ENCODE results near the gene LILRA5.
"Not testable (repeated sequence)": the region's sequence is repeated elsewhere in the genome, so short reads cannot be mapped to it uniquely, and the experiment has no call there.

LILRA5 gene

DNA sequence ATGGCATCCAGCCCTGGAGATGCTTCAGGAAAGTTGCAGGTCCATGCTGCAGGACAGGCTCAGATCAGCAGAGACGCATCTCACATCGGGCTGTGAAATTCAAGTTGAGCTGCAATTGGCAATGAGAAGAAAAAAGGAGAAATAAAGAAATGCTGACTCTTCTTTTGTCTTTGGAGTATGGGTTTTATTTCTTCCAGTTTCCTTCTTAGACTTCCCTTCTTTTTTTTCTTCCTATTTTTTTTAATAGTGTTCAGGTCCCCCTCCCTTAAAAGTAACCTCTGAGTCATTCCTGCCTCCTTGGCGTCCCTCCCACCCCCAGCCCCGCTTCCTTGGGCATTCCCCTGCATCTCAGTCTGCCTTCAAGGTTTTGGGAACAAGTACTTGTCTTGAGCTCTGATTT is 41.4 kb downstream of the LILRA5 start:
- DNase-seq = not testable (repeated sequence)

DNA sequence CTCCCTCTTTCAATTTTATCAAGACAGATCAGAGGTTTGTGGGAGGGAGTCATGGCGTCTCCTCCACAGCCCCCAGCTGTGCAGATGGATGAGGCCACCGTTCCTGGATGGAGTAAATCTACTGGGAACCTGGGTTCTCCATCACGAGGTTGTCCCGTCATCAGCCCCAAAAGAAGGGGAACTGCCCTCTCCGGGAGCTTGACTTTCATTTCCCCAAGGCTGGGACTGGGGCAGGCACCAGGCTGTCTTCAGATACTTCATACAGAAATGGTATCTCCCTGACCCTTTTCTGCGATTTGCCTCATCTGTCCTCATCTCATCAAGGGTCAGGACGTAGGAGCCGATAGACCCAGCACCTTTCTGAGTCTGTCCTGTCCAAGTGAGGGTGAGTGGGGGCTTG is 41.9 kb downstream of the LILRA5 start:
- no peak for DNase-seq

DNA sequence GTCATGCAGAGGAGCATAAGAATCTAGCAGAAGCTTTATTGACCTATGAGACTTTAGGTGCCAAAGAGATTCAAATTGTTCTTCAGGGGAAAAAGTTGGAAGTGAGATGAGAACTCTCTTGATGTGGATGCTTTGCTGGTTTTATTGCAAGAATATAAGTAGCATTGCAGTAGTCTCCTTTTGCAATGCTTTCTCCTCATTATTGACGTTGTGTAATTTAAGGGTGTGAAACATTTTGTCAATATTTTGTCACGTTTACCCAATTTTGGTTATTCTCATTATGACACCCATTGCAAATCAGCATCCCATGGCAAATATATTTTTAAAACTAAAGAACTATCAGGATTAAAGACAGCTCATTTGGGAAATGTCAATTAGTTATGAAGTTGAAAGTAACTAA is 44.0 kb downstream of the LILRA5 start:
- no peak for DNase-seq

DNA sequence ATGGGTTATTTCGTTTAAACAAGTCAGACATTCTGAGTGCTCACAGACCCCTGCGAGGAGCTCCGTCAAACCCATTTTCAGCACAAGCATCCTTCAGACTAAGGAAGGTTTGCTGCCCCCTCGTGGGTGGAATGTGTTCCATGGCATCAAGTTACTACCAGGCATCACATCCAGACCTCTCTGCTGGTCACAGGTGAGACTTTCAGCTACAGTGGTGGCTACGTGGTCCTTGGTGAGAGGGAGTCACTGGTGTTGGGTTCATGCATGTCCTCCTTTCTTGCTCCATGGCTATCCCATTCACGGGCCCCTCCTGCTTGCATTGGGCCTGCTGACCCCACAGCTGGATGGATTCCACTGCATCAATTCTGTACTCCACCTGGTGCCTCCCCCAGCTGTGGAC is 46.8 kb downstream of the LILRA5 start:
- DNase-seq = peak; percentile 55

DNA sequence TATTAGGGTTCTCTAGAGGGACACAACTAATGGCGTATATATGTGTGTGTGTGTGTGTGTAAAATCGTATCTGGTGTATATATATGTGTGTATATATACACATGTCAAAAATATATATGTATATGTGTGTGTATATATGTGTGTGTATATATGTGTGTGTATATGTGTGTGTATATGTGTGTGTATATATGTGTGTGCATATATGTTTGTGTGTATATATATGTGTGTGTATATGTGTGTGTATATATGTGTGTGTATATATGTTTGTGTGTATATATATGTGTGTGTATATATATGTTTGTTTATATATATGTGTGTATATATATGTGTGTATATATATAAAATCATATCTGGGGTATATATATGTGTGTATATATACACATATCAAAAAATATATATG is 50.5 kb downstream of the LILRA5 start:
- DNase-seq = no peak

DNA sequence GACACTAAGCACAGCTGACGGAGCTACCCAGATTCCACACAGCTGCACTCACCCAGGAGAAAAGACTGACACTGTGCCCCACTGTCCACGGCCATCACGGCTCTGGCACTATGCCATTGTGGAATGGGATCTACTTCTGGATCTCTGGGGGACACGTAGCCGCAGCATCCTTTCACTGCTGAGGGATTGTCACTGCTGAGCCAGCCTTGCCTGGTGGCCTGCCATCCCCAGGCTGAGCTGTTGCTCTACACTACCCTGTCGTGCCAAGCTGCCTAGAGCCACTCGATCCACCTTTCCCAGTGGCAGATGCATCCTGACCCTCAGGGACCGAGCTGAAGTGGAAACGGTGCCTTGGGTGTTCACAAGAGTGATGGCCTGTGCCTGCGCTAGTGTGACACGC is 50.9 kb downstream of the LILRA5 start:
- no peak for DNase-seq

DNA sequence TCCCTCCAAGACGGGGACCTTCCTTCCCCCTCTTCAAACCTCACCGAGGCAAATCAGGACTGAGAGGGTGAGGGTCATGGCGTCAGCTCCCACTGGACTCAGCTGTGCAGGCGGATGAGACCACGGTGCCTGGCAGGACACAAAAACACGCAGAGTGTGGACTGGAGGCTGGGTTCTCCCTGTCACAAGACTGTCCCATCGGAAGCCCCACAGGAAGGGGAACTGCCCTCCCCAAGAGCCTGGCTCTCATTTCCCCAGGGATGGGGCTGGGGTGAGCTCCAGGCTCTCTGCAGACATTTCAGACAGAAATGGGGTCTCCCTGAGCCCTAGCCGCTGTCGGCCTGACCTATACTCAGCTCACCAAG is 55.9 kb downstream of the LILRA5 start, which contains the start of gene LILRB5:
LILRB5 (minus strand) TSS at position 158 of the 365 bp plus-strand sequence; CDS start at position 78, 80 bp downstream.
- no peak for DNase-seq

All from GDM1 (cell line).